SK-MEL-5 (cell line): ENCODE data around the gene PCDH9. TPM values are rescaled to one million over a fixed set of nuclear protein-coding genes. Genes with fewer than 3 reads are reported as not detected.
A peak's percentile ranks its signal among the peaks of the same experiment; 100 is the strongest.

Source experiments
- DNase-seq: peaks from one replicate; pipeline ENCODE4 v3.0.0-alpha.2; 2016; ENCODE audit warnings: low read depth, low spot score
- in situ Hi-C: cut with HindIII; loops from 2 replicates; pipeline ENCODE4 v1.10.0; 2016; ENCODE audit warnings: low sequenced_read_pairs, high pct_unique_total_duplicates, low pct_unique_long_range_greater_than_20kb
- total RNA-seq: library from RNA; depleted of rRNA; stranded (reverse); fragments of >200 nt; shearing (Covaris generic); gene quantifications from 2 replicates; pipeline ENCODE4 v1.2.3, GENCODE V29; 2014

PCDH9 gene
- total RNA-seq, 1 experiment from 2014 or later: 1.4 TPM

DNA sequence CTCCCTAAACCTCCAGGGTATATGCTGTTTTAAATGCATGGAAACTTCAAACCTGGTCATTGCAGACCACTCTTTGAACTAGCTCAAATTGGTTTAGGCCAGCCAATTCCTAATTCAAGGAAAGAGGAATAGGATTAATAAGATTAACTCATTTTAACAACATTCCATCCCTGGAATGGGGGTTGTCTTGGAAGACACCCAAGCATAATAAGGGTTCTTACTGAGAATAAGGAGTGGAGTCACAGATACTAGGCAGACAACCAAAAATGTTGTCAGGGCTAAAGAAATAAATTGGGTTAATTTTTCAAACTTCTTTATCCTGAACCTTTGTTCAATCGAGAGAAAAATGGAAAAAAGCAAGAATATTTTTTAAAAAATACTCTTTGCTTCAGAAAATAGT, 186.2 kb downstream of the PCDH9 start:
- DNase-seq: no peak
- in situ Hi-C loops: no loop called here

DNA sequence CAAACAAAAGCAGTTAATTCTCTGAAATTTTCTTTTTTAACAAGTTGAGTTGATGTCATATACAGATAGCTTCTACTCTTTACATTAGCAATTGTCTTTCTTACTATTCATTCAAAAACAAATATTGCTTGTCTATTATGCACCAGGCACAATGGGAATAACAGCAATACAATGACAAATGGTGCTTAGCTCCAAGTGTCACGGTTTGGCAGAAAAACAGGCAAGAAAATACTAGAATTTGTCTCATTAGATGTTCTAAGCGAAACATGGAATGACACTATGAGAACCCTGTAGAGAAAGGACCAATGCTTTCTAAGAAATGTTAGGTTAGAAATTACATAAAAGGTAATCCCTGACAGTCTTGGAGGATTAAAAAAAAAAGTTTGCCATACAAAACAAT, 187.6 kb downstream of the PCDH9 start:
- no peak for DNase-seq
- in situ Hi-C loops: no loop called here

GRCh38 chr13:67036699-67037457, 193.3 kb downstream of the PCDH9 start:
- in situ Hi-C loops: no loop called here
- no peak for DNase-seq

- no peak for DNase-seq
Observed at GRCh38 chr13:67033170-67033569, 197.0 kb downstream of the PCDH9 start.

GRCh38 chr13:67023130-67023876, 206.8 kb downstream of the PCDH9 start:
- DNase-seq: peak; percentile 65

More at GRCh38 chr13:67033170-67033569, 197.0 kb downstream of the PCDH9 start:
- in situ Hi-C loops: no loop called here

GRCh38 chr13:67018775-67019174, 211.4 kb downstream of the PCDH9 start:
- no peak for DNase-seq
- in situ Hi-C loops: no loop called here

More at GRCh38 chr13:67023130-67023876, 206.8 kb downstream of the PCDH9 start:
- in situ Hi-C loops: no loop called here

DNA sequence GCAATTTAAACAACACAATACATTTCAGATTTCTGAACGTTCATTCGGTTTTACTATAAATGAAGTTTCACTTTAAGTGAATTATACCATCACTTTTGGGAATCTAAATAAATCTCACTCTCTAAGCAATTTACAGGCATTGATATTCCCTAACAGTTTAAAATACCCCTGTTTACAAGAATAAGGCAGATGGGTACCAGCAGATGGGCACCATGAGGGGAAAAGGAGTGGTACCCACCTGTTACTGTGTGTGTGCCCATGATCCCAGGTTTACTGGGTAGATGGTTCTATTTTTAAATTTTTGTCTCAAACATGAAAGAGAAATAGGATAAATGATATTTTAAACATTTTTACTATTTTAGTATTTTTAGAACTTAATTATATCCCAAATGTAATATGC, 212.9 kb downstream of the PCDH9 start:
- DNase-seq: no peak
- in situ Hi-C loops: no loop called here

DNA sequence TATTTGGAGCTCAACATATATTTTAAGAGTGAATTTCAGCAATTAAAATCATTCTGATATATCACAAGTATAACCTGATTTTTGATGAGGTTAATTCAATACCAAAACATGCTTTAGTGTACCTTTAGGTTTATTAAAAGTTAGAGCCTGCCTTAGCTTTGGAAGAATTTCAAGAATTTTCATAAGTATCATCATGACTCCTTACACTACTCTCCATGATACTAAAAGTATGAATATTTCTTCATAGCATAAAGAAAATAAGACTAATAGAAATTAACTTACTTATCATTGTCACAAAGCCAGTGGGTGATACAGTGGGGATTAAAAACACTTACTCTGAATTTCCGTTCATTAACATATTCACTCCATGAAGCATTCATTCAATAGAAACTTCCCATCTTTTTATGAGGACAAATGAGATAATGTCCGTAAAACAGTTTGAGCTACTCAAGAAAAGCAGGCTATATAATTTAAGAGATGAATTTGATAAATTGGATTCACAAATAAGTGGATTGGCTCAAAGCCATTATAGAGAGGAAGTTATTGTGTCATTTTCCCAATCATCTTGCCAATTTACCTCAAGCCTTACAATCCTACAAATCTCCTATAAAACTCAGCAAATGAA, 214.0 kb downstream of the PCDH9 start:
- in situ Hi-C loops: no loop called here

DNA sequence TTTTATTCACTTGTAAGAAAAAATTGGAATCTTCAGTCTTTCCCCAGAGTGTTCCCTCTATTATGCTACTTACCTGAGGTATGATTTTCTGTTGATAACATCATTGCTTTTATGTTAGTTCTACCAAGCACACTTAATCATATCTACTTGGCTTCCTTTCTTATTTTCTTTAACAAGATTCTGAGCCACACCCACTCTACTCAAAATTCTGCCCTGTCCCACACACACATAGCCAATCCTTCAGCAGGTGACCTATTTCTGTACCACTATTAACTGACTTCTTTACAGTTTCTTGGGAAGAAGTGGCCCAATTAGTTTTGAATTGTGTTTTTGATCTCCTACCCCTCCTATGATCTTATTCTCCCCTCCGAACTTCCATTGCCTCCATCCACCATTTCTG, 215.7 kb downstream of the PCDH9 start:
- in situ Hi-C loops: no loop called here

More for the DNA sequence above, 214.0 kb downstream of the PCDH9 start:
- no peak for DNase-seq

GRCh38 chr13:67013709-67014108, 216.4 kb downstream of the PCDH9 start:
- in situ Hi-C loops: no loop called here
- DNase-seq: no peak

More for the DNA sequence above, 215.7 kb downstream of the PCDH9 start:
- DNase-seq: no peak

GRCh38 chr13:67008075-67008668, 222.0 kb downstream of the PCDH9 start:
- in situ Hi-C loops: no loop called here
- no peak for DNase-seq

GRCh38 chr13:67004511-67004910, 225.6 kb downstream of the PCDH9 start:
- in situ Hi-C loops: no loop called here
- DNase-seq: no peak

- in situ Hi-C loops: no loop called here
- no peak for DNase-seq
Observed at GRCh38 chr13:67003743-67004142, 226.4 kb downstream of the PCDH9 start.

DNA sequence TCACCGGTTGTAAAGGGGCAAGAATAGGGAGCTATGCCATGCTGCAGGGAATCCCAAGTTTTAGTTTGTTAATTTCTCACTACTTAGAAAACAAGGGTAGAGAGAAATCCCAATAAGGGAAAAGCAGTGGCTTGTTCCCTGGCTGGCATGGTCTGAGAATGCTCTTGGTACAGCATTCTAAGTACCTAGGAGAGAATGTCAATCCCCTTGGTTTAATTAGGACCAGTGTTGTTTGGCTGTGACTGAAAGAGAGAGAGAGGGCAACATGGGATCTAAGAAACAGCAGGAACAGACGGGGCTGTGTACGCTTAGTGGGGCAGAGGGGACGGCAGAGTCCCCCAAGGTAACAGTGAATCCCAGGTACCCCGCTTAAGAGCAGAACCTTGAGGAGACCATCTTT, 228.8 kb downstream of the PCDH9 start:
- no peak for DNase-seq
- in situ Hi-C loops: no loop called here

GRCh38 chr13:66996503-66996902, 233.6 kb downstream of the PCDH9 start:
- in situ Hi-C loops: no loop called here

GRCh38 chr13:66995203-66995611, 234.9 kb downstream of the PCDH9 start:
- no peak for DNase-seq
- in situ Hi-C loops: no loop called here

More at GRCh38 chr13:66996503-66996902, 233.6 kb downstream of the PCDH9 start:
- DNase-seq: no peak

DNA sequence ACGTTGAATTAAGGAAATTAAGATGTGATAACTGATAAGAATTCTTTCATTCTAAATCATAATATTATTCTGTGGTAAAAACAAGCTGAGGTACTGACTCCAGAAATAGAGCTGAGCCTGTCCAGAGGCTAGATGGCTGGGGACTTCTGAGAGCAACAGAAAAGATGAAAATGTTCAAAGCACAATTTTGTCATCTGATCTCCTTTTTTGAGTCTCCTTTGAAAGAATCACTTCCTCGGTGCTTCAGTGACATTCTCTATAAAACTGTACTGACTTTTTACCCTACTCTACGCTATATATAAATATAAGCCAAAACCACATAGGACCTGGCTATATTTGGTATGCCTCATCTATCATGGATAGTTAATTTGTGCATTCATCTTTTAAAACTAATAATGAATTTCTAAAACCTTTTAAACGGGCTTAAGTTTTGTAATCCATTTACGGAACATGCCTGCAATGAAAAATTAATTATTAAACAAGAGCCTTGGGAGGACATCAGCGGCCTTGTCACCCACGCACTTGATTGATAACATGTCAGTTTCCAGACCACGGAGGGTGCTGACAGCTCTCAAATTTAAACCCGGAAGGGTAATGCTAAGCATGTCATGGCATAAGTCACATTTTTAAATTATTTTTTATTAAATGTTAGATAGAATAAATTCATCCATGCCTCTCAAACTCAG, 235.5 kb downstream of the PCDH9 start:
- in situ Hi-C loops: no loop called here

More for the DNA sequence above, 235.5 kb downstream of the PCDH9 start:
- DNase-seq: no peak
